Thyroid gland (tissue), 4 donors: ENCODE measurements around the gene TBC1D17.
"Not testable (repeated sequence)": the region's sequence is repeated elsewhere in the genome, so short reads cannot be mapped to it uniquely, and the experiment has no call there.

Experiments
- POLR2A ChIP-seq, 2 donors: fragments of 450-650 bp; IDR thresholded peaks; one replicate each; pipeline ENCODE4 v1.6.1; 2017; ENCODE audit warnings: antibody characterized with exemption in 2 of 2, mild to moderate bottlenecking in 2 of 2, moderate library complexity in 1 of 2
- TF ChIP-seq, protein P1 (sequence below), 6 experiments: fragments of 200-600 bp in 3 of 6; fragments of 450-650 bp in 3 of 6; sonication (generic) in 3 of 6; IDR thresholded peaks; one replicate each; pipeline ENCODE4 v1.5.1; 2016 to 2019; ENCODE audit warnings: antibody characterized with exemption in 6 of 6, mild to moderate bottlenecking in 2 of 6, inconsistent platforms in 1 of 6, moderate library complexity in 1 of 6

DNA sequence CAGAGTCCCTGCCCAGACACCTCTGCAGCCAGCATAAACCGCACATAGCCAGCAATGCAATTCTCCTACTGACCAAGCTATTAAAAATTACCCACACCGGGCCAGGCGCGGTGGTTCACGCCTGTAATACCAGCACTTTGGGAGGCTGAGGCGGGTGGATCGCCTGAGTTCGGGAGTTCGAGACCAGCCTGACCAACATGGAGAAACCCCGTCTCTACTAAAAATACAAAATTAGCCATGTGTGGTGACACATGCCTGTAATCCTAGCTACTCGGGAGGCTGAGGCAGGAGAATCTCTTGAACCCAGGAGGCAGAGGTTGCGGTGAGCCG is 47.3 kb downstream of the TBC1D17 start:
- TF ChIP-seq, protein P1, sequence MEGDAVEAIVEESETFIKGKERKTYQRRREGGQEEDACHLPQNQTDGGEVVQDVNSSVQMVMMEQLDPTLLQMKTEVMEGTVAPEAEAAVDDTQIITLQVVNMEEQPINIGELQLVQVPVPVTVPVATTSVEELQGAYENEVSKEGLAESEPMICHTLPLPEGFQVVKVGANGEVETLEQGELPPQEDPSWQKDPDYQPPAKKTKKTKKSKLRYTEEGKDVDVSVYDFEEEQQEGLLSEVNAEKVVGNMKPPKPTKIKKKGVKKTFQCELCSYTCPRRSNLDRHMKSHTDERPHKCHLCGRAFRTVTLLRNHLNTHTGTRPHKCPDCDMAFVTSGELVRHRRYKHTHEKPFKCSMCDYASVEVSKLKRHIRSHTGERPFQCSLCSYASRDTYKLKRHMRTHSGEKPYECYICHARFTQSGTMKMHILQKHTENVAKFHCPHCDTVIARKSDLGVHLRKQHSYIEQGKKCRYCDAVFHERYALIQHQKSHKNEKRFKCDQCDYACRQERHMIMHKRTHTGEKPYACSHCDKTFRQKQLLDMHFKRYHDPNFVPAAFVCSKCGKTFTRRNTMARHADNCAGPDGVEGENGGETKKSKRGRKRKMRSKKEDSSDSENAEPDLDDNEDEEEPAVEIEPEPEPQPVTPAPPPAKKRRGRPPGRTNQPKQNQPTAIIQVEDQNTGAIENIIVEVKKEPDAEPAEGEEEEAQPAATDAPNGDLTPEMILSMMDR (IDR thresholded peaks at IDR 0.05) = not testable (repeated sequence)
- TF ChIP-seq POLR2A (IDR thresholded peaks at IDR 0.05) = not testable (repeated sequence)
